Muscle layer of duodenum (tissue), 2 donors: ENCODE results near the gene NOP58.

Experiments used
- H3K27ac ChIP-seq: one replicate; pipeline ENCODE4 v1.7.0; 2013; ENCODE audit warnings: mild to moderate bottlenecking, low read length
- H3K27me3 ChIP-seq: one replicate; pipeline ENCODE4 v1.7.0; 2013; ENCODE audit warnings: low read depth, mild to moderate bottlenecking, control low read depth, low read length
- H3K36me3 ChIP-seq, 2 donors: one replicate each; pipeline ENCODE4 v1.7.0; 2013; ENCODE audit warnings: low read length in 2 of 2, control low read depth in 1 of 2, mild to moderate bottlenecking in 1 of 2; ENCODE audit not compliant: insufficient read depth in 2 of 2, control insufficient read depth in 1 of 2
- H3K4me1 ChIP-seq, 2 donors: one replicate each; pipeline ENCODE4 v1.7.0; 2013; ENCODE audit warnings: low read length in 2 of 2, mild to moderate bottlenecking in 2 of 2, control low read depth in 1 of 2, moderate library complexity in 1 of 2; ENCODE audit not compliant: insufficient read depth in 2 of 2, control insufficient read depth in 1 of 2
- H3K4me3 ChIP-seq, 2 donors: one replicate each; pipeline ENCODE4 v1.7.0; 2013; ENCODE audit warnings: low read length in 2 of 2, low read depth in 1 of 2, mild to moderate bottlenecking in 1 of 2
- H3K9me3 ChIP-seq, 2 donors: one replicate each; pipeline ENCODE4 v1.7.0; 2013; ENCODE audit warnings: low read length in 2 of 2, control low read depth in 1 of 2, mild to moderate bottlenecking in 1 of 2; ENCODE audit not compliant: control insufficient read depth in 1 of 2
- donor health status: healthy.

The NOP58 gene

DNA sequence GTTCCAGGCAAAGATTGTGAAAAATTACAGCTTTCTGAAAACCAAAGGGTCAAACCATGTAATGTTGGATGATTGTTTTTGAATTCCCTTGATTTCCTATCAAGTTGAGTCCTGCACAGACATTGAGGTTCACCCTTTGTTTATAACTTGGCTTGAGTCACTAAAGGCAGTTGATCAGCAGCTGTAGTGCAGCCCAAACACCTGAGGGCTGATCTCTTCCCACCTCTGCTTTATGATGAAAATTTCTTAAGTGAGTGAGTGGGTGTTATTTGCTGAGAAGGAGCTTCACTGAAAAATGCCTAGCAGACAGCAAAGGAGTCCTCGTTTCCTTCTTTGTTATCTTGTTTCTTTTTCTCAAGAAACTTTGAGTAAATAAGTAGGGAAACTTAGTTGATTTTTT lies 78.6 kb downstream of the NOP58 start:
- Histone ChIP-seq H3K27ac (no peak overlapping the region), H3K4me1 (no peaks in the 10 kb centered on the region), H3K27me3 (no peaks in the 10 kb centered on the region), H3K4me3 (no peak overlapping the region), H3K9me3 (no peaks in the 10 kb centered on the region), H3K36me3 (no peaks in the 10 kb centered on the region)

DNA sequence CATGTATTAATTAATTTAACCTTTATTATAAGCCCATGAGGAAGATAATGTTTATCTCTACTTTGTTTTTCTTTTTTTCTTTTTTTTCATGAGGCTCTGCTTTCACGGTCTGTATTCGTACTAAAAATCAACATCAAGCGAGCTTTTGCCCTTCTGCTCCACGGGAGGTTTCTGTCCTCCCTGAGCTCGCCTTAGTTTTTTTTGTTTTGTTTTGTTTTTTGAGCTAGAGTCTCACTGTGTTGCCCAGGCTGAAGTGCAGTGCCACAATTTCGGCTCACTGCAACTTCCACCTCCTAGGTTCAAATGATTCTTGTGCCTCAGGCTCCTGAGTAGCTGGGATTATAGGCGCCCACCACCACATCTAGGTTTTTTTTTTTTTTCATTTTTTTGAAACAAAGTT lies 80.6 kb downstream of the NOP58 start:
- H3K4me3 ChIP-seq = no peak overlapping the region
- H3K4me1 ChIP-seq = no peaks in the 10 kb centered on the region
- H3K9me3 ChIP-seq = no peaks in the 10 kb centered on the region
- H3K27me3 ChIP-seq = no peaks in the 10 kb centered on the region
- no peak overlapping the region for H3K27ac ChIP-seq
- H3K36me3 ChIP-seq = no peaks in the 10 kb centered on the region
